ENCODE data around the gene MYO5C.

The MYO5C gene

DNA sequence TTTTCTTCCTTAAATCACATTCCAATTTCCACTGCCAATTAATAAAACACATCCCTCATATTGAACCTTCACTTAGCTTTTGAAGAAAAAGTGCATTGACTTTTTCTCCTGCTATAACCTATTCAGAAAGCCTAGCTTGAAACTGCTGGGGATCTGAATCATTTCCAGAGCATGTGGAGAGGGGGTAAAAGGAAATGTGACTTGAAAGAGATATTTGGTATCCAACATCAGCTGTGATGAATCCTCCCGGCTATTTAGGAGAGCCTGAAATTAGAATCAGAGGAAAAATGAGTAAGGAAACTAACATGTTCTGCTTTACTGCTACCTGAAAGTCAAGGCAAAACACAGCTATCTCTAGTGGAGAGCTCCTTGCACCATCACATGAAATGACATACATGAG lies 101.8 kb downstream of the MYO5C start:
- TF ChIP-seq, protein P1, sequence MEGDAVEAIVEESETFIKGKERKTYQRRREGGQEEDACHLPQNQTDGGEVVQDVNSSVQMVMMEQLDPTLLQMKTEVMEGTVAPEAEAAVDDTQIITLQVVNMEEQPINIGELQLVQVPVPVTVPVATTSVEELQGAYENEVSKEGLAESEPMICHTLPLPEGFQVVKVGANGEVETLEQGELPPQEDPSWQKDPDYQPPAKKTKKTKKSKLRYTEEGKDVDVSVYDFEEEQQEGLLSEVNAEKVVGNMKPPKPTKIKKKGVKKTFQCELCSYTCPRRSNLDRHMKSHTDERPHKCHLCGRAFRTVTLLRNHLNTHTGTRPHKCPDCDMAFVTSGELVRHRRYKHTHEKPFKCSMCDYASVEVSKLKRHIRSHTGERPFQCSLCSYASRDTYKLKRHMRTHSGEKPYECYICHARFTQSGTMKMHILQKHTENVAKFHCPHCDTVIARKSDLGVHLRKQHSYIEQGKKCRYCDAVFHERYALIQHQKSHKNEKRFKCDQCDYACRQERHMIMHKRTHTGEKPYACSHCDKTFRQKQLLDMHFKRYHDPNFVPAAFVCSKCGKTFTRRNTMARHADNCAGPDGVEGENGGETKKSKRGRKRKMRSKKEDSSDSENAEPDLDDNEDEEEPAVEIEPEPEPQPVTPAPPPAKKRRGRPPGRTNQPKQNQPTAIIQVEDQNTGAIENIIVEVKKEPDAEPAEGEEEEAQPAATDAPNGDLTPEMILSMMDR (IDR thresholded peaks at IDR 0.05), result no peak
- H3K27me3 ChIP-seq, result no peaks in the 10 kb centered on the region
- H3K9me3 ChIP-seq, result no peaks in the 10 kb centered on the region
- no peak overlapping the region for H3K27ac ChIP-seq
- no peaks in the 10 kb centered on the region for H3K4me1 ChIP-seq (ENCODE audit: control insufficient read depth in 1 of 2, insufficient read depth in 1 of 2, low read depth in 1 of 2, low read length in 1 of 2)
- H3K4me3 ChIP-seq (ENCODE audit: low read depth in 1 of 2, low read length in 1 of 2), result no peak overlapping the region
- no peaks in the 10 kb centered on the region for H3K36me3 ChIP-seq

DNA sequence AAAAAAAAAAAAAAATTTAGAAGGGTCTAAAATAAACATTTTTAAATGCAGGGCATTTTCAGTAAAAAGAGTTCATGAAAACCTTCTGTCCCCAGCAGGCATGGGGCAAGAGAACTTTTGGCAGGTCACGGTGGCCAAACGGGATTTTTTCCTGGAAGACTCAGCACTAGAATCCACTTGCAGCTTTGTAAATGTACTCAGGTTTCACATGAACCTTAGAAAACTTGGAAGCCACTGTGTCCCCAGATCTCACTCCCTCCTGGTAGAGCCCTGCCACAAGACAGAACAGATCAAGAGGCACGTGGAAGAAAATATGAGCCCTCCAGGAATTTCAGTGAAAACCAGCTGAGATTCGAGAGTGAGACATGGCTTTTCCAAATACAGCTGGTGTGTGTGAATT lies 102.3 kb downstream of the MYO5C start:
- TF ChIP-seq, protein P1 (IDR thresholded peaks at IDR 0.05), result no peak
- Histone ChIP-seq H3K27ac (no peak overlapping the region), H3K27me3 (no peaks in the 10 kb centered on the region), H3K36me3 (no peaks in the 10 kb centered on the region), H3K4me3 (ENCODE audit: low read depth in 1 of 2, low read length in 1 of 2) (no peak overlapping the region), H3K9me3 (no peaks in the 10 kb centered on the region), H3K4me1 (ENCODE audit: control insufficient read depth in 1 of 2, insufficient read depth in 1 of 2, low read depth in 1 of 2, low read length in 1 of 2) (no peaks in the 10 kb centered on the region)

DNA sequence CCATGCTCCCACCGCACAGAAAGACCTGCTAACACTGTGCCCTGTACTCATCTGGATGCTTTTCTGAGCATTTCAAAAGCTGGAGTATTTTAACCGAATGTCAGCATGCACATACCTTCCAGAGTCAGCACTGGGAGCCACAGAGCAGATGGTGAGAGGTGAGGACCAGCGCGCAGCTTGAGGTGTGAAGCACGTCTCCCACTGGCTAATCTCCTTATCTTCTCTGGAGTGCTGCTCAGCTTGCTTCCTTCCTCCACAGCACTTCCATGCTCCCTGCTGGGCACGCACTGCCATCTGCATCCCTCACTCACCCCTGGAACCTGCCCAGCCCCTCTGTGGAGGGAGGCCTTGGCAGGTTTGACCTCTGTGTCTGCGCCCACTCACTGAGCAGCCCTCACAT lies 104.4 kb downstream of the MYO5C start, which contains the start of gene GNB5:
TSS of gene GNB5 (minus strand) at position 186 of the 400 bp plus-strand sequence. CDS start 6,716 bp downstream, outside the sequence.
- no peak within 1 kb of the TSS for H3K4me3 ChIP-seq (ENCODE audit: low read depth in 1 of 2, low read length in 1 of 2)
- H3K4me1 ChIP-seq (ENCODE audit: control insufficient read depth in 1 of 2, insufficient read depth in 1 of 2, low read depth in 1 of 2, low read length in 1 of 2), result no peaks in the 10 kb centered on the region
- TF ChIP-seq, protein P1 (IDR thresholded peaks at IDR 0.05), result no peak
- no peaks in the 10 kb centered on the region for H3K9me3 ChIP-seq
- H3K36me3 ChIP-seq, result no peaks in the 10 kb centered on the region
- no peaks in the 10 kb centered on the region for H3K27me3 ChIP-seq
- no peak within 1 kb of the TSS for H3K27ac ChIP-seq

- no peaks in the 10 kb centered on the region for H3K4me1 ChIP-seq (ENCODE audit: control insufficient read depth in 1 of 2, insufficient read depth in 1 of 2, low read depth in 1 of 2, low read length in 1 of 2)
- TF ChIP-seq, protein P1 (IDR thresholded peaks at IDR 0.05), result no peak
- no peak overlapping the region for H3K4me3 ChIP-seq (ENCODE audit: low read depth in 1 of 2, low read length in 1 of 2)
- H3K27ac ChIP-seq, result no peak overlapping the region
- H3K27me3 ChIP-seq, result peaks cover 12% of the 10 kb centered on the region
- no peaks in the 10 kb centered on the region for H3K36me3 ChIP-seq
- H3K9me3 ChIP-seq, result no peaks in the 10 kb centered on the region
Measured at GRCh38 chr15:52186651-52187486, 108.7 kb downstream of the MYO5C start.

DNA sequence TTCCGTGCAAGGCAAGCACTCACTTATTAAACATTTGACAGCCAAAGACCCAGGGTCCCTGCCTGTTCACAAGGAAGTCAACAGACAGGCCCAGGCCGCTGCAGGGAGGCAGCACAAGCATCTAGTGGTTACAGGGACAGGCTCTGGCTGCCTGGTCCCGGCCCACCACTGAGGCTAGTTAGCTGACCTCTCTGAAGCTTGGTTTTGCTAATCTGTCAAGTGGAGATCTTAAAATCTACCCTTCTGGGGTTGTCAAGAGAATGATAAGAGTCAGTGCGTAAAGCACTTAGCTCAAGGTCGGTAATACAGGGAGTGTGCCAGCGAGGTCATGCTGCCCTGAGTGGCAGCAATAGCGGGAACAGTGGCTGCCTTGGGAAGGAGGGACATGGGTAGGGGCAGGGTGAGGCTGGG lies 110.4 kb downstream of the MYO5C start:
- peaks cover 6 to 7% of the 10 kb centered on the region in 2 experiments for H3K4me1 ChIP-seq (ENCODE audit: control insufficient read depth in 1 of 2, insufficient read depth in 1 of 2, low read depth in 1 of 2, low read length in 1 of 2)
- H3K27me3 ChIP-seq, result peaks cover 30% of the 10 kb centered on the region
- TF ChIP-seq, protein P1 (IDR thresholded peaks at IDR 0.05), result no peak

More for the DNA sequence above, 110.4 kb downstream of the MYO5C start:
- Histone ChIP-seq H3K27ac (no peak overlapping the region), H3K36me3 (no peaks in the 10 kb centered on the region), H3K4me3 (ENCODE audit: low read depth in 1 of 2, low read length in 1 of 2) (no peak overlapping the region), H3K9me3 (no peaks in the 10 kb centered on the region)
